PFSK-1 (cell line): Measurements from ENCODE around the gene SEMA3C.

Experiments
- FOXP2 ChIP-seq: optimal IDR thresholded peaks from 2 replicates; pipeline ENCODE3; 2011; ENCODE audit warnings: borderline replicate concordance, control low read depth, inconsistent platforms; ENCODE audit not compliant: insufficient read depth; ENCODE audit errors: extremely low read length, extremely low read depth
- POLR2AphosphoS5 ChIP-seq: IDR thresholded peaks from 2 replicates; pipeline ENCODE4 v1.6.1; 2012; ENCODE audit warnings: low read depth, mild to moderate bottlenecking, control low read depth, low read length, moderate library complexity
- REST ChIP-seq, 2 experiments: IDR thresholded peaks; 2 replicates each; pipeline versions ENCODE4 v1.6.1 to v1.8.0; 2011 to 2012; ENCODE audit warnings: low read depth in 2 of 2, low read length in 2 of 2, control low read depth in 1 of 2, inconsistent platforms in 1 of 2, mild to moderate bottlenecking in 1 of 2, moderate library complexity in 1 of 2; ENCODE audit not compliant: insufficient read depth in 1 of 2
- SIN3A ChIP-seq: IDR thresholded peaks from 2 replicates; pipeline ENCODE4 v1.6.1; 2012; ENCODE audit warnings: mild to moderate bottlenecking, low read length, moderate library complexity, borderline replicate concordance; ENCODE audit not compliant: insufficient read depth
- TAF1 ChIP-seq: IDR thresholded peaks from 2 replicates; pipeline ENCODE4 v1.6.1; 2012; ENCODE audit warnings: low read length, control low read depth, borderline replicate concordance; ENCODE audit not compliant: insufficient read depth

SEMA3C gene

GRCh38 chr7:80818181-80818580 lies 100.7 kb downstream of the SEMA3C start:
- no peak for TF ChIP-seq POLR2AphosphoS5
- no peak for TF ChIP-seq TAF1
- TF ChIP-seq FOXP2: no peak
- TF ChIP-seq REST (IDR thresholded peaks at IDR 0.05; ENCODE audit: insufficient read depth in 1 of 2, low read depth in 2 of 2, low read length in 2 of 2): no peak
- no peak for TF ChIP-seq SIN3A

GRCh38 chr7:80816806-80817205 lies 102.0 kb downstream of the SEMA3C start:
- TF ChIP-seq REST (IDR thresholded peaks at IDR 0.05; ENCODE audit: insufficient read depth in 1 of 2, low read depth in 2 of 2, low read length in 2 of 2) (no peak), FOXP2 (no peak), TAF1 (no peak), POLR2AphosphoS5 (no peak), SIN3A (no peak)

- TF ChIP-seq POLR2AphosphoS5 (no peak), REST (IDR thresholded peaks at IDR 0.05; ENCODE audit: insufficient read depth in 1 of 2, low read depth in 2 of 2, low read length in 2 of 2) (no peak), FOXP2 (no peak), SIN3A (no peak), TAF1 (no peak)
Measured at GRCh38 chr7:80815733-80816132, 103.1 kb downstream of the SEMA3C start.

- TF ChIP-seq REST (IDR thresholded peaks at IDR 0.05; ENCODE audit: insufficient read depth in 1 of 2, low read depth in 2 of 2, low read length in 2 of 2) (no peak), SIN3A (no peak), TAF1 (no peak), POLR2AphosphoS5 (no peak), FOXP2 (no peak)
Measured at GRCh38 chr7:80809545-80809944, 109.3 kb downstream of the SEMA3C start.
